ENCODE results near the gene SLC39A5. TPM values are rescaled to one million over a fixed set of nuclear protein-coding genes. Genes with fewer than 3 reads are reported as not detected.

Gene SLC39A5
- total RNA-seq, 4 donors from 2014 or later: 0.29 to 1.8 (median 0.52) TPM; not detected in 1

DNA sequence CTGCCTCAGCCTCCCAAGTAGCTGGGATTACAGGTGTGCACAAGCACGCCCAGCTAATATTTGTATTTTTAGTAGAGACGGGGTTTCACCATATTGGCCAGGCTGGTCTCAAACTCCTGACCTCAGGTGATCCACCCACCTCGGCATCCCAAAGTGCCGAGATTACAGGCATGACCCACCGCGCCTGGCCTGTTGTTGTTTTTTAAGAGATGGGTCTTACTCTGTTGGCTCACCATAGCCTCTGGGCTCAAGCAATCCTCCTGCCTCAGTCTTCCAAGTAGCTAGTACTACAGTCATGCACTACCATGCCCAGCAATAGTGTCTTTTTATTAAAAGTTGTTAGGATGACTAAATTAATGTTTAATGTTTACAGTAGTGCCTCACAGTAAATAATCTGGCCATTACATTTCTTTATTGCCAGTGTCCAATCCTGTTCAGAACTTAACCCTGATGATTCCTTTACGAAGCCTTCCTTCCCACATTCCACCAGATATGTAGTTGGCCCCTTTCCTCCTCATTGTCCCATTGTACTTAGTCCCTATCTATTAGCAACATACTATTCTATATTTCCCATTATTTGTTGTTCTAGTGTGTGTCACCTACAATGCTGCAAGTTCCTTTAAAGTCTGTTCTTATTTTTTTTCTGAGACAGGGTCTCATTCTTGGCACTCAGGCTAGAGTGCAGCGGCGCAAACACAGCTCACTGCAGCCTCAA, 31.8 kb upstream of the SLC39A5 start:
- Histone ChIP-seq H3K4me1 (no peaks in the 10 kb centered on the region), H3K27me3 (no peaks in the 10 kb centered on the region), H3K9me3 (no peaks in the 10 kb centered on the region), H3K36me3 (no peaks in the 10 kb centered on the region), H3K4me3 (no peak overlapping the region), H3K27ac (peak overlapping the region; percentile 65 to 78)
- TF ChIP-seq, protein P1, sequence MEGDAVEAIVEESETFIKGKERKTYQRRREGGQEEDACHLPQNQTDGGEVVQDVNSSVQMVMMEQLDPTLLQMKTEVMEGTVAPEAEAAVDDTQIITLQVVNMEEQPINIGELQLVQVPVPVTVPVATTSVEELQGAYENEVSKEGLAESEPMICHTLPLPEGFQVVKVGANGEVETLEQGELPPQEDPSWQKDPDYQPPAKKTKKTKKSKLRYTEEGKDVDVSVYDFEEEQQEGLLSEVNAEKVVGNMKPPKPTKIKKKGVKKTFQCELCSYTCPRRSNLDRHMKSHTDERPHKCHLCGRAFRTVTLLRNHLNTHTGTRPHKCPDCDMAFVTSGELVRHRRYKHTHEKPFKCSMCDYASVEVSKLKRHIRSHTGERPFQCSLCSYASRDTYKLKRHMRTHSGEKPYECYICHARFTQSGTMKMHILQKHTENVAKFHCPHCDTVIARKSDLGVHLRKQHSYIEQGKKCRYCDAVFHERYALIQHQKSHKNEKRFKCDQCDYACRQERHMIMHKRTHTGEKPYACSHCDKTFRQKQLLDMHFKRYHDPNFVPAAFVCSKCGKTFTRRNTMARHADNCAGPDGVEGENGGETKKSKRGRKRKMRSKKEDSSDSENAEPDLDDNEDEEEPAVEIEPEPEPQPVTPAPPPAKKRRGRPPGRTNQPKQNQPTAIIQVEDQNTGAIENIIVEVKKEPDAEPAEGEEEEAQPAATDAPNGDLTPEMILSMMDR (IDR thresholded peaks at IDR 0.05): no peak
- no peak for TF ChIP-seq POLR2A (IDR thresholded peaks at IDR 0.05)
- no peak for DNase-seq
- intact Hi-C loops (cut with DNase I; ENCODE audit: low total_unique reads): no loop called here

DNA sequence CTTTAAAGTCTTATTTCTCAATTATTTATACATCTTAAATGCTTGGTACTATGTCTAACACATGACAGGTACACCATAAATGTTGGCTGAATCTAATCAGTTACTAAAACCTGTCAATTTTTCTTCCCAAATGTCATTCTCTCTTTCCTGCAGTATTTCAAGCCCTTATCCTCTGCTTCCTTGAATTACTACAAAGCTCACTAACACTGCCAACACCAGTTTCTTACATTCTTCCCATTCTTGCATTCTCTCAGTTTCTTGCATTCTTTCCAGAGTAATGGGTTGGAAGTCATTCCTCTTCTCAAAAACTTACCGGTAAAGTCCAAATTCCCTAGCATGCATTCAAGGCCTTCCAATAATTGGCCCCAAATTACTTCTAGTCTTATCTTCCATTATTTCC, 31.0 kb upstream of the SLC39A5 start:
- TF ChIP-seq POLR2A (IDR thresholded peaks at IDR 0.05): no peak
- TF ChIP-seq, protein P1 (IDR thresholded peaks at IDR 0.05): no peak
- intact Hi-C loops (cut with DNase I; ENCODE audit: low total_unique reads): no loop called here
- Histone ChIP-seq H3K4me3 (no peak overlapping the region), H3K9me3 (no peaks in the 10 kb centered on the region), H3K27me3 (no peaks in the 10 kb centered on the region), H3K36me3 (no peaks in the 10 kb centered on the region), H3K27ac (peak overlapping the region in 1 of 2 donors; percentile 33), H3K4me1 (no peaks in the 10 kb centered on the region)
- no peak for DNase-seq

DNA sequence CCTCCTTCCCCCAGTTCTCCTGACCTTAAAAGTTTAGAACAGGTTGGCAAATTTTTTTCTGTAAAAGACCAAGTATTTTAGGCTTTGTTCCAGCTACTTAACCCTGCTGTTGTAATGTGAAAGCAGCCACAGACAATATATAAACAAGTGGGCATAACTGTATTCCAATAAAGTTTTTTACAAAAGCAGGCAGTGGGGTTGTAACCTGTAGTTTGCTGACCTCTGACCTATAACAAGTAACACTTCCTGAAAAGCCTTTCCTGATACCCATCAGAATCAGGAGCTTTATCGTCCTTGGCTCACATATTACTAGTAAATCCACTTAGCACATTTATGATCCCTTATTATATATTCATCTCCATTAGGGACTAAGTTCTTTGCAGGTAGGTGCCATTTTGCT, 27.5 kb upstream of the SLC39A5 start:
- DNase-seq: no peak
- no peak overlapping the region for H3K27ac ChIP-seq
- H3K36me3 ChIP-seq: no peaks in the 10 kb centered on the region

DNA sequence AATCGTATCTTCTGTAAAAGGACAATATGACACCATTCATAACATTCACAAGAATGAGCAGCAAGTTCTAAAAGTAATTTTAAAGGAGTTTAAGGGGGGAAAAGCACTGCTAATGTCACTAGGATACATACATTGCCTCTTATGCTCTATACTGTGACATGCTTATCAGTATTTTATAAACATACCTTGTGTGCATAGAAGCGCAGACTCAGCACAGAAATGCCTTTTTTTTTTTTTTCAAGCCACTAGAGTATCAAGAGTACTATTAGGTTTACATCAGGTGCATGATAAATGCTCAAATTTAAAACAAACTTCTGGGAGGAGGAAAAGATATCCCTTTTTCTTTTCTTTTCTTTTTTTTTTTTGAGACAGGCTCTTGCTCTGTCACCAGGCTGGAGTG, 27.0 kb upstream of the SLC39A5 start:
- no peak for DNase-seq
- Histone ChIP-seq H3K27ac (no peak overlapping the region), H3K4me3 (no peak overlapping the region), H3K36me3 (no peaks in the 10 kb centered on the region), H3K9me3 (no peaks in the 10 kb centered on the region), H3K27me3 (no peaks in the 10 kb centered on the region), H3K4me1 (no peaks in the 10 kb centered on the region)
- TF ChIP-seq, protein P1 (IDR thresholded peaks at IDR 0.05): no peak
- TF ChIP-seq POLR2A (IDR thresholded peaks at IDR 0.05): no peak
- intact Hi-C loops (cut with DNase I; ENCODE audit: low total_unique reads): no loop called here

More for the DNA sequence above, 27.5 kb upstream of the SLC39A5 start:
- Histone ChIP-seq H3K4me1 (no peaks in the 10 kb centered on the region), H3K9me3 (no peaks in the 10 kb centered on the region), H3K27me3 (no peaks in the 10 kb centered on the region), H3K4me3 (no peak overlapping the region)
- intact Hi-C loops (cut with DNase I; ENCODE audit: low total_unique reads): no loop called here
- TF ChIP-seq, protein P1 (IDR thresholded peaks at IDR 0.05): no peak
- TF ChIP-seq POLR2A (IDR thresholded peaks at IDR 0.05): no peak

DNA sequence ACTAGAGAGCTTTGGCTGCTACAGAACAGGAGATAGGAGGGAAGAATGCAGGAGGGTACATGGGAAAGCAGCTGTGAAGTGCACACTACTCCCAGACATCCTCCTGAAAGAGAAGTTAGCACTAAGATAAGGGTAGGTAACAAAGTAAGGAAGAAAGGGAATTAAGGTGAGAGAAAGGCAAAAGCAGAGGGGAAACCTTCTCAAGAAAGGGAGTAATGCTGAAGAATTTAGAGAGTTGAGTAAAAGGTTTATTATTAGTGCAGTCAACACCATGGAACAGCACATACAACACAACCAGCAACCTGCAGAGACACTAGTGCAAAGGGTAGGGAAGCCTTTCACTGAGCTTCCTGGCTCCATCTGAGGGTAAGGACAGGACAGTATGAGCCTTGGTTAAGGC, 25.6 kb upstream of the SLC39A5 start:
- H3K27me3 ChIP-seq: no peaks in the 10 kb centered on the region
- no peaks in the 10 kb centered on the region for H3K9me3 ChIP-seq
- no peak for TF ChIP-seq POLR2A (IDR thresholded peaks at IDR 0.05)
- TF ChIP-seq, protein P1 (IDR thresholded peaks at IDR 0.05): no peak
- no peak for DNase-seq
- no peak overlapping the region for H3K27ac ChIP-seq
- no peak overlapping the region for H3K4me3 ChIP-seq
- no peaks in the 10 kb centered on the region for H3K36me3 ChIP-seq
- no peaks in the 10 kb centered on the region for H3K4me1 ChIP-seq
- intact Hi-C loops (cut with DNase I; ENCODE audit: low total_unique reads): no loop called here

Measured in uterus (tissue), 4 donors.